Tibial nerve (tissue), 3 donors: ENCODE results near the gene PAPPA.

Source experiments
- CTCF ChIP-seq, 5 experiments: fragments of 200-600 bp in 3 of 5; fragments of 450-650 bp in 2 of 5; sonication (generic) in 3 of 5; IDR thresholded peaks; one replicate each; pipeline ENCODE4 v1.5.1; 2016 to 2019; ENCODE audit warnings: antibody characterized with exemption in 5 of 5, mild to moderate bottlenecking in 3 of 5, moderate library complexity in 2 of 5
- POLR2A ChIP-seq, 2 donors: fragments of 450-650 bp; IDR thresholded peaks; one replicate each; pipeline ENCODE4 v1.6.1; 2017; ENCODE audit warnings: antibody characterized with exemption in 2 of 2, mild to moderate bottlenecking in 2 of 2, moderate library complexity in 2 of 2

- TF ChIP-seq POLR2A (IDR thresholded peaks at IDR 0.05) (no peak), CTCF (IDR thresholded peaks at IDR 0.05) (no peak)
Measured at GRCh38 chr9:116147821-116148220, 5.8 kb upstream of the PAPPA start.
